Stimulated activated CD4-positive, alpha-beta T cell treated with anti-CD3 and anti-CD28 coated beads, Interleukin-1b, Interleukin-23, amount 100 ng/mL, for 1 hour (primary cell): Measurements from ENCODE around the gene ZNF354C.

Source experiments
- DNase-seq, 2 donors: peaks; one replicate each; pipeline ENCODE4 v3.0.0-alpha.2; 2020; ENCODE audit warnings: low read depth in 2 of 2

ZNF354C gene

GRCh38 chr5:179127136-179128040, 67.2 kb downstream of the ZNF354C start:
- DNase-seq: no peak

- no peak for DNase-seq
These were observed 67.8 kb downstream of the ZNF354C start for GRCh38 chr5:179128041-179128365.

DNA sequence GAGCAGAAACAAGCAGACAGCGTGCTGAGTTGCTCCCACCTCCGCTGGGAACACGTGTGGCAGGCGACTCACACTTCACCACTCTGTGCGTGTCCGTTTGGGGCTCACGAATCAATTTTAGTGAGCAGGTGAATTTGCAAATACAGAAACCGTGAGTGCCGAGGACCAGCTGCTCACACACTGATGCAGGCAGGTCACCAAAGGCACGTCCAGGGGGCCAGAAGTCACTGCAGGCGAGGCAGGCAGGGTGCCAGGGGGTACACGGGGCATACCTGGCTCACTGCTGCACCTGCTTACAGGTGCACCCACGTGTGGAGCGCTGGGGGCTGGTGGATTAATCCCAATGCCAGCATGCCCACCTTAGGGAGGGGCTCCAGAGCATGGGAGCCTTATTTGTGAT, 68.8 kb downstream of the ZNF354C start:
- DNase-seq: no peak

DNA sequence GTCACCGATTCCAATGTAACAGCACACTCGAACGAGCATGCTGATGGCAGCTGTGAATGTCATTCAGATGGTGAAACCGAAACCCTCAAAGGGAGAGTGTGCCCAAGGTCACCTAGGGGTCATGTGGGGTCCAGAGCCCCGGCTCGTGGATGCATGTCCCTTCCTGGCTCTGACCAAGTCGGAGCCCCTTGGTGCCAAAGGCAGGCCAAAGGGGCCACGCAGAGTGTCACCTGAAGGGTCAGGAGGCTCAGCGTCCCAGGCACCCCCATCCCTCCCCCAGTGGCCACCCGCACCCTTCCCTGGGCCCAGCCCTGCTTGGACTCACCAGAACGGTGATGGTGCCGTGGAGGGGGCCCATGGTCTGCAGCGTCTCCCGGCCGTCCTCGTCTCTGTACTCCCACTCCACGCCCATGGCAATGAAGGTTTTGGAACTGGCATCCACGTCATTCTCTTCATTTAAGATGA, 69.5 kb downstream of the ZNF354C start:
- no peak for DNase-seq

DNA sequence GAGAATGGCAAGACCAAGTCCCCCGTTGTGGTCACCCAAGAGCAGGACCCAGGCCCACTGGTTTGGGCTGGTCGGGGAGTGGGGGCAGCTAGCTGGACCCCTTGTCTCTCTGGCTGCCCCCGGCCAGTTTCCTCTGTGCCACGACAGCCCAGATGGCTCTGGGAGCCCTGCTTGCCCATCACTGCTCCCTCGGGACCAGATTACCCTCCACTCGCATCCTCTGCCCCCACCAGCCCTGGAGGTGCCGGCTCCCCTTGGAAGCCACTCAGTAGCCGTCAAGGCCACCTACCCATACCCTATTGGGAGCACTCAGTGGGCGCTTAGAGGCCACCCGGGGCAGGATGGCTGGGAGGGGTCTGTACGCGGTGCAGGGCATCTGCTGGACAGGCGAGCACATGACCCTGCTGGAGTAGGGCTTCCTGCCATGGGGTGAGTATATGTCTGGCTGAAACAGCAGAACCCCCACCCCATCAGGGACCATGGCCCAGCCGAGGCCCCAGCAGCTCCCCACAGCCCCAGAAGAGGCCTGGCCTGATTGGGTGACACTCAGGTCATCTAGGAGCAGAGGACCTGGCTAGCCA, 70.0 kb downstream of the ZNF354C start:
- DNase-seq: no peak

- no peak for DNase-seq
These were observed 71.2 kb downstream of the ZNF354C start for GRCh38 chr5:179131321-179131835.

DNA sequence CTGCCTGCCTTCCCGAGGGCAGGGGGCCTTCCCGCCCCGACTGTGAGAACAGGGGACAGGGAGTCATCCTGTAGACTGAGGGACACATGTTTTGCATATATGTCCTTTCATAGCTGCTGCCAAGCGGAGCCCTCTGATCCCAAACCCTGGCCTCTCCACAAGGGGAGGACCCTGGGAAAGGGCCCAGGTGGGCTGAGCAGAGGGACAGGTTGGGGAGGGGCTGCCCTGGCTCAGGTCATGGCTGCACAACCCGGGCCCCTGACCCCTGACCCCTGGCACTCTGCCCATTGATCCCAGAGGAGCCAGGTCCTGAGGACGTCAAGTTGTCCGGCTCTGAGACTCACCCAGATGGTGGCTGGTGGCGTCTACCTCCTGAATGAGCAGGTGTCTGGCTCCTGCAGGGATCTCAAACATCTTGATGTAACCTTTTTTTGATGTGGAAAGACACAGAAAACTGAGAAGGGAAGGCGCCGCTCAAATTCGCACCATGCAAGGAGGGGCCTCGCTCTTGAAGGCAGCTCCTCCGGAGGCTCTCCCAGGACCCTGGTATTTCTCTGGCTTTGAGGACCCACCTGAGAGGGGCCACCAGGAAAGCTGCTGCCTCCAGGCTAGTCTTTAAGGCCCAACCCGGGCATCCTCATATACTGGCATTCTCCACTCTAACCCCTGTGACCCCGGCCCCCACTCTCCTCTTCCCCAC, 71.9 kb downstream of the ZNF354C start:
- no peak for DNase-seq

GRCh38 chr5:179132586-179133355, 72.6 kb downstream of the ZNF354C start:
- DNase-seq: no peak
